Neuronal stem cell (in vitro differentiated cells): ENCODE results near the gene GALC.
A peak's percentile ranks its signal among the peaks of the same experiment; 100 is the strongest.
"Not testable (repeated sequence)": the region's sequence is repeated elsewhere in the genome, so short reads cannot be mapped to it uniquely, and the experiment has no call there.

Source experiments
- DNase-seq: peaks from one replicate; pipeline ENCODE4 v3.0.0-alpha.2; 2013; ENCODE audit warnings: low spot score
- H2AFZ ChIP-seq: one replicate; pipeline ENCODE4 v1.6.1; 2013; ENCODE audit warnings: mild to moderate bottlenecking, low read length, inconsistent platforms
- H2AK5ac ChIP-seq: 2 replicates; pipeline ENCODE4 v1.6.1; 2013; ENCODE audit warnings: low read depth, mild to moderate bottlenecking, inconsistent platforms, low read length, moderate library complexity, mixed read lengths
- H2BK120ac ChIP-seq: 2 replicates; pipeline ENCODE4 v1.6.1; 2013; ENCODE audit warnings: low read depth, mild to moderate bottlenecking, inconsistent platforms, low read length, moderate library complexity, mixed read lengths
- H2BK12ac ChIP-seq: one replicate; pipeline ENCODE4 v1.6.1; 2013; ENCODE audit warnings: low read length, inconsistent platforms
- H2BK15ac ChIP-seq: 2 replicates; pipeline ENCODE4 v1.6.1; 2013; ENCODE audit warnings: mild to moderate bottlenecking, low read length, inconsistent platforms, mixed read lengths
- H2BK5ac ChIP-seq: one replicate; pipeline ENCODE4 v1.6.1; 2013; ENCODE audit warnings: inconsistent platforms, mild to moderate bottlenecking, low read length, moderate library complexity
- H3K14ac ChIP-seq: one replicate; pipeline ENCODE4 v1.6.1; 2013; ENCODE audit warnings: low read length, inconsistent platforms
- H3K18ac ChIP-seq: 2 replicates; pipeline ENCODE4 v1.6.1; 2013; ENCODE audit warnings: low read length, inconsistent platforms
- H3K23ac ChIP-seq: 2 replicates; pipeline ENCODE4 v1.6.1; 2013; ENCODE audit warnings: low read depth, mild to moderate bottlenecking, mixed read lengths, low read length, inconsistent platforms; ENCODE audit not compliant: poor library complexity
- H3K27ac ChIP-seq: replicated peaks from 3 replicates; pipeline ENCODE4 v1.5.1; 2013; ENCODE audit warnings: low read length, inconsistent platforms
- H3K27me3 ChIP-seq, 3 experiments: 2 replicates each; pipeline ENCODE4 v1.6.1; 2013; ENCODE audit warnings: low read length in 3 of 3, mild to moderate bottlenecking in 2 of 3, inconsistent platforms in 1 of 3, low read depth in 1 of 3, mixed read lengths in 1 of 3, moderate library complexity in 1 of 3; ENCODE audit not compliant: control insufficient read depth in 3 of 3, insufficient read depth in 3 of 3
- H3K36me3 ChIP-seq, 2 donors: replicated peaks in 1 of 2; 2 replicates each; pipeline ENCODE4 v1.6.1; 2013; ENCODE audit warnings: low read length in 2 of 2; ENCODE audit not compliant: control insufficient read depth in 2 of 2, insufficient read depth in 2 of 2
- H3K4ac ChIP-seq: 2 replicates; pipeline ENCODE4 v1.6.1; 2013; ENCODE audit warnings: inconsistent platforms, mild to moderate bottlenecking, low read length, moderate library complexity
- H3K4me1 ChIP-seq, 2 donors: 1 replicate in 1 of 2; 2 replicates in 1 of 2; pipeline ENCODE4 v1.6.1; 2013; ENCODE audit warnings: low read length in 2 of 2, low read depth in 1 of 2; ENCODE audit not compliant: control insufficient read depth in 2 of 2, insufficient read depth in 1 of 2
- H3K4me2 ChIP-seq: one replicate; pipeline ENCODE4 v1.6.1; 2013; ENCODE audit warnings: mild to moderate bottlenecking, low read length, inconsistent platforms; ENCODE audit not compliant: insufficient read depth, poor library complexity, severe bottlenecking
- H3K4me3 ChIP-seq, 2 donors: 2 replicates each; pipeline ENCODE4 v1.5.1; 2013; ENCODE audit warnings: low read length in 2 of 2, mild to moderate bottlenecking in 2 of 2, inconsistent platforms in 1 of 2, moderate library complexity in 1 of 2
- H3K79me1 ChIP-seq: one replicate; pipeline ENCODE4 v1.6.1; 2013; ENCODE audit warnings: low read depth, mild to moderate bottlenecking, inconsistent platforms, low read length, moderate library complexity
- H3K9ac ChIP-seq: one replicate; pipeline ENCODE4 v1.6.1; 2013; ENCODE audit warnings: mild to moderate bottlenecking, low read depth, low read length, inconsistent platforms; ENCODE audit not compliant: poor library complexity
- H3K9me3 ChIP-seq, 2 donors: replicated peaks in 1 of 2; 2 replicates each; pipeline versions ENCODE3 to v1.6.1; 2013; ENCODE audit warnings: low read length in 2 of 2, mild to moderate bottlenecking in 2 of 2, inconsistent platforms in 1 of 2, low read depth in 1 of 2, mixed read lengths in 1 of 2, moderate library complexity in 1 of 2; ENCODE audit not compliant: control insufficient read depth in 2 of 2, insufficient read depth in 1 of 2
- H4K8ac ChIP-seq: one replicate; pipeline ENCODE4 v1.6.1; 2013; ENCODE audit warnings: low read depth, mild to moderate bottlenecking, inconsistent platforms, low read length, moderate library complexity
- H4K91ac ChIP-seq: one replicate; pipeline ENCODE4 v1.6.1; 2013; ENCODE audit warnings: low read length, low read depth, mild to moderate bottlenecking, inconsistent platforms; ENCODE audit not compliant: poor library complexity
- WGBS, 2 donors: extraction: QIAGEN DNeasy Blood & Tissue Kit; methylation state at CpG; one replicate each; pipeline ENCODE4 v1.1.7; 2013; ENCODE audit warnings: missing lambda C conversion rate in 2 of 2, mixed read lengths in 1 of 2; ENCODE audit not compliant: insufficient read length in 2 of 2, insufficient replicate concordance in 1 of 2; ENCODE audit errors: extremely low coverage in 2 of 2; 5-methylcytosine and 5-hydroxymethylcytosine counted together

Gene GALC

GRCh38 chr14:88024252-88025086 is 31.5 kb upstream of the GALC start:
- H3K14ac ChIP-seq, H2BK120ac ChIP-seq, H3K27me3 ChIP-seq, H3K36me3 ChIP-seq, H2BK5ac ChIP-seq, H3K9ac ChIP-seq, H4K8ac ChIP-seq, H3K23ac ChIP-seq, H3K18ac ChIP-seq, H3K4me2 ChIP-seq, DNase-seq, H3K79me1 ChIP-seq, H3K4ac ChIP-seq, H2BK15ac ChIP-seq, H4K91ac ChIP-seq, H3K4me3 ChIP-seq, H3K9me3 ChIP-seq, H3K4me1 ChIP-seq, H3K27ac ChIP-seq, H2AK5ac ChIP-seq, H2AFZ ChIP-seq, H2BK12ac ChIP-seq: not testable (repeated sequence)
- WGBS, 2 donors: no CpG with 5 or more reads among the region's 11 CpGs

- no peak overlapping the region for H3K4me3 ChIP-seq
- H2BK5ac ChIP-seq: no peak overlapping the region
- H3K4me1 ChIP-seq: peaks cover 5 to 6% of the 10 kb centered on the region in 2 donors
Observed at GRCh38 chr14:88023658-88024187, 30.7 kb upstream of the GALC start.

GRCh38 chr14:88017535-88017934 is 24.6 kb upstream of the GALC start:
- H3K27ac ChIP-seq: no peak overlapping the region

More at GRCh38 chr14:88023658-88024187, 30.7 kb upstream of the GALC start:
- Histone ChIP-seq H2BK120ac (no peak overlapping the region), H4K8ac (no peak overlapping the region), H3K9ac (no peak overlapping the region), H3K9me3 (no peaks in the 10 kb centered on the region), H3K27ac (no peak overlapping the region), H4K91ac (no peak overlapping the region), H2AK5ac (no peak overlapping the region), H3K4me2 (no peak overlapping the region), H3K27me3 (peaks cover 0 to under 1% (median 0%) of the 10 kb centered on the region in 3 experiments), H3K4ac (no peak overlapping the region), H3K36me3 (no peaks in the 10 kb centered on the region), H3K18ac (peak overlapping the region; percentile 81), H3K79me1 (no peaks in the 10 kb centered on the region), H3K14ac (no peak overlapping the region), H2BK12ac (no peak overlapping the region), H2AFZ (peak overlapping the region; percentile 69), H2BK15ac (no peak overlapping the region), H3K23ac (no peak overlapping the region)
- no peak for DNase-seq
- no CpG with 5 or more reads among the region's 3 CpGs for WGBS, 2 donors

GRCh38 chr14:88016768-88017167 is 23.8 kb upstream of the GALC start:
- no peak overlapping the region for H3K14ac ChIP-seq
- no peak for DNase-seq
- no peak overlapping the region for H2BK12ac ChIP-seq
- H2AFZ ChIP-seq: no peak overlapping the region
- H3K23ac ChIP-seq: no peak overlapping the region
- no peak overlapping the region for H3K9ac ChIP-seq
- no peaks in the 10 kb centered on the region for H3K27me3 ChIP-seq
- no peak overlapping the region for H2BK5ac ChIP-seq
- H3K18ac ChIP-seq: no peak overlapping the region
- no peak overlapping the region for H3K27ac ChIP-seq
- H2AK5ac ChIP-seq: no peak overlapping the region
- no peak overlapping the region for H3K4me3 ChIP-seq
- no peak overlapping the region for H3K4ac ChIP-seq
- H4K8ac ChIP-seq: no peak overlapping the region
- H2BK120ac ChIP-seq: no peak overlapping the region
- no peaks in the 10 kb centered on the region for H3K4me1 ChIP-seq
- no peaks in the 10 kb centered on the region for H3K79me1 ChIP-seq
- no peak overlapping the region for H2BK15ac ChIP-seq
- H4K91ac ChIP-seq: no peak overlapping the region
- no CpG with 5 or more reads among the region's 2 CpGs for WGBS, 2 donors
- H3K4me2 ChIP-seq: no peak overlapping the region
- H3K36me3 ChIP-seq: no peaks in the 10 kb centered on the region
- H3K9me3 ChIP-seq: peaks cover 0 to 3% of the 10 kb centered on the region in 2 donors

More at GRCh38 chr14:88017535-88017934, 24.6 kb upstream of the GALC start:
- Histone ChIP-seq H3K18ac (no peak overlapping the region), H3K4me3 (no peak overlapping the region), H2AFZ (no peak overlapping the region), H2BK12ac (no peak overlapping the region), H3K23ac (no peak overlapping the region), H2BK5ac (no peak overlapping the region), H3K4ac (no peak overlapping the region), H3K27me3 (no peaks in the 10 kb centered on the region), H3K4me2 (no peak overlapping the region), H3K79me1 (no peaks in the 10 kb centered on the region), H3K9ac (no peak overlapping the region), H3K4me1 (no peaks in the 10 kb centered on the region), H3K36me3 (no peaks in the 10 kb centered on the region), H3K14ac (no peak overlapping the region), H4K8ac (no peak overlapping the region), H3K9me3 (peaks cover 0 to 3% of the 10 kb centered on the region in 2 donors), H2AK5ac (no peak overlapping the region), H4K91ac (no peak overlapping the region), H2BK120ac (no peak overlapping the region), H2BK15ac (no peak overlapping the region)
- DNase-seq: no peak
- no CpG with 5 or more reads among the region's 2 CpGs for WGBS, 2 donors
